GM23248 (cell line): ENCODE results near the gene ZNF644. TPM values are rescaled to one million over a fixed set of nuclear protein-coding genes. Genes with fewer than 3 reads are reported as not detected.

ENCODE experiments used
- DNase-seq: peaks from one replicate; pipeline ENCODE4 v3.0.0-alpha.2; 2015
- H2AFZ ChIP-seq: fragments of 200-600 bp; sonication (generic); 2 replicates; pipeline ENCODE4 v1.6.1; 2016; ENCODE audit warnings: antibody characterized with exemption
- H3F3A ChIP-seq: fragments of 200-600 bp; sonication (generic); 2 replicates; pipeline ENCODE4 v1.6.1; 2016; ENCODE audit warnings: mild to moderate bottlenecking, antibody characterized with exemption, mixed run types; ENCODE audit not compliant: insufficient read depth
- H3K27ac ChIP-seq: fragments of 200-600 bp; sonication (generic); 2 replicates; pipeline ENCODE4 v1.5.1; 2016; ENCODE audit warnings: mild to moderate bottlenecking
- H3K27me3 ChIP-seq: fragments of 200-600 bp; sonication (generic); replicated peaks from 2 replicates; pipeline ENCODE4 v1.6.1; 2016; ENCODE audit warnings: mild to moderate bottlenecking; ENCODE audit not compliant: insufficient read depth
- H3K36me3 ChIP-seq: fragments of 200-600 bp; sonication (generic); 2 replicates; pipeline ENCODE4 v1.6.1; 2016; ENCODE audit warnings: low read depth, mild to moderate bottlenecking
- H3K4me1 ChIP-seq: fragments of 200-600 bp; sonication (generic); 2 replicates; pipeline ENCODE4 v1.6.1; 2016; ENCODE audit warnings: mild to moderate bottlenecking; ENCODE audit not compliant: insufficient read depth
- H3K4me2 ChIP-seq: fragments of 200-600 bp; sonication (generic); one replicate; pipeline ENCODE4 v1.6.1; 2016; ENCODE audit warnings: mild to moderate bottlenecking; ENCODE audit not compliant: unreplicated experiment
- H3K4me3 ChIP-seq: fragments of 200-600 bp; sonication (generic); 2 replicates; pipeline ENCODE4 v1.5.1; 2016; ENCODE audit warnings: mild to moderate bottlenecking
- H3K79me2 ChIP-seq: fragments of 200-600 bp; sonication (generic); 2 replicates; pipeline ENCODE4 v1.6.1; 2016; ENCODE audit warnings: mild to moderate bottlenecking; ENCODE audit not compliant: insufficient read depth
- H3K9ac ChIP-seq: fragments of 200-600 bp; sonication (generic); 2 replicates; pipeline ENCODE4 v1.6.1; 2016; ENCODE audit warnings: mild to moderate bottlenecking
- H3K9me2 ChIP-seq: fragments of 200-600 bp; sonication (generic); 2 replicates; pipeline ENCODE4 v1.6.1; 2016; ENCODE audit warnings: mixed run types, mild to moderate bottlenecking, moderate library complexity; ENCODE audit not compliant: insufficient read depth
- H3K9me3 ChIP-seq: fragments of 200-600 bp; sonication (generic); one replicate; pipeline ENCODE4 v1.6.1; 2017; ENCODE audit warnings: low read depth
- H4K20me1 ChIP-seq: fragments of 200-600 bp; sonication (generic); 2 replicates; pipeline ENCODE4 v1.6.0; 2016; ENCODE audit not compliant: insufficient read depth
- EZH2 ChIP-seq: fragments of 200-600 bp; sonication (generic); IDR thresholded peaks from 2 replicates; pipeline ENCODE4 v1.6.1; 2018; ENCODE audit warnings: antibody characterized with exemption, mild to moderate bottlenecking; ENCODE audit not compliant: insufficient read depth, poor library complexity, severe bottlenecking
- EZH2phosphoT487 ChIP-seq: fragments of 200-600 bp; sonication (generic); IDR thresholded peaks from 2 replicates; pipeline ENCODE4 v1.6.1; 2018; ENCODE audit warnings: antibody characterized with exemption, moderate library complexity, mild to moderate bottlenecking, low read depth; ENCODE audit not compliant: insufficient read depth
- WGBS, 2 experiments: methylation state at CpG; one replicate each; pipeline ENCODE4 v1.1.6; 2015 to 2017; ENCODE audit warnings: low lambda C conversion rate in 2 of 2, low coverage in 1 of 2; ENCODE audit errors: missing lambda C conversion rate in 2 of 2; 5-methylcytosine and 5-hydroxymethylcytosine counted together
- in situ Hi-C: fragments of 300-500 bp; cut with MboI; formaldehyde crosslinking; loops from 2 replicates; pipeline ENCODE4 v1.15.0; 2020
- polyA plus RNA-seq: library from polyadenylated mRNA; unstranded; fragments of >200 nt; fragmentation: Nextera tagmentation; extraction: Ambion mirVana; gene quantifications from 2 replicates; pipeline ENCODE4 v1.2.1, GENCODE V29; 2016
- total RNA-seq: library from RNA; depleted of rRNA; stranded (reverse); fragments of >200 nt; shearing (Covaris generic); gene quantifications from 2 replicates; pipeline ENCODE4 v1.2.3, GENCODE V29; 2014

ZNF644 gene
- total and polyA plus RNA-seq, 2 experiments from 2014 or later: 34.1 to 35.9 TPM

DNA sequence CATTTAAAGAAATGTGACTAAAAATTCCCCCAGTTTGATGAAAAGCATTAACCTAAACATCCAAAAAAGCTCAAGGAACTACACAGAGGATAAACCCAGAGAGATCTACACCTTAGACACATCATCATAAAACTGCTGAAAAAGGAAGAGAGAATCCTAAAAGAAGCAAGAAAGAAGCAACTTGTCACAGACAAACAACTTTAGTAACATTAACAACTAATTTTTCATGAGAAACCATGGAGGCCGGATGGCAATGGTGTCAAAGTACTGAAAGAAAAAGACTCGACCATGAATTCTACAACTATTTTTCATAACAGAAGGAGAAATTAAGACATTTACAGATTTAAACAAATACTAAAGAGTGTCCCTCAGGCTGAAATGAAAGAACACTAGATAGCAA lies 17.7 kb downstream of the ZNF644 start:
- Histone ChIP-seq H3K4me2 (no peak overlapping the region), H3K36me3 (no peaks in the 10 kb centered on the region; the same call in 1 of the 2 replicates), H3K9me3 (peaks cover 3% of the 10 kb centered on the region), H3K27me3 (no peaks in the 10 kb centered on the region), H3F3A (peaks cover 6% of the 10 kb centered on the region), H3K4me3 (no peak overlapping the region), H3K9ac (no peak overlapping the region), H3K27ac (no peak overlapping the region), H3K79me2 (peaks cover 100% of the 10 kb centered on the region), H4K20me1 (peaks cover 16% of the 10 kb centered on the region; the same call in 1 of the 2 replicates), H2AFZ (no peak overlapping the region), H3K4me1 (no peaks in the 10 kb centered on the region), H3K9me2 (no peaks in the 10 kb centered on the region)
- TF ChIP-seq EZH2: no peak
- TF ChIP-seq EZH2phosphoT487: no peak
- 98 to 100% methylated on average over 2 of the region's 2 CpGs for WGBS, 2 experiments
- in situ Hi-C loops: no loop called here
- no peak for DNase-seq

- no peaks in the 10 kb centered on the region for H3K36me3 ChIP-seq
- 95 to 96% methylated on average over 2 of the region's 2 CpGs for WGBS, 2 experiments
Observed at GRCh38 chr1:90996742-90997413, 25.0 kb downstream of the ZNF644 start.

GRCh38 chr1:90995311-90995894 lies 26.4 kb downstream of the ZNF644 start:
- Histone ChIP-seq H2AFZ (no peak overlapping the region), H3K9me2 (no peaks in the 10 kb centered on the region), H3K9me3 (no peaks in the 10 kb centered on the region), H4K20me1 (peaks cover 58% of the 10 kb centered on the region), H3K4me1 (no peaks in the 10 kb centered on the region), H3K27ac (no peak overlapping the region), H3K4me2 (no peak overlapping the region), H3K27me3 (no peaks in the 10 kb centered on the region), H3K79me2 (peaks cover 100% of the 10 kb centered on the region), H3K36me3 (no peaks in the 10 kb centered on the region), H3K9ac (no peak overlapping the region), H3K4me3 (no peak overlapping the region), H3F3A (no peaks in the 10 kb centered on the region)
- TF ChIP-seq EZH2 (no peak), EZH2phosphoT487 (no peak)
- no peak for DNase-seq
- in situ Hi-C loops: no loop called here

More at GRCh38 chr1:90996742-90997413, 25.0 kb downstream of the ZNF644 start:
- no peak overlapping the region for H3K4me2 ChIP-seq
- TF ChIP-seq EZH2 (no peak), EZH2phosphoT487 (no peak)
- H3K9ac ChIP-seq: no peak overlapping the region
- no peaks in the 10 kb centered on the region for H3F3A ChIP-seq
- H3K9me2 ChIP-seq: no peaks in the 10 kb centered on the region
- no peak overlapping the region for H3K4me3 ChIP-seq
- no peaks in the 10 kb centered on the region for H3K4me1 ChIP-seq
- H2AFZ ChIP-seq: no peak overlapping the region
- peaks cover 100% of the 10 kb centered on the region for H3K79me2 ChIP-seq
- no peak for DNase-seq
- in situ Hi-C loops: no loop called here
- no peaks in the 10 kb centered on the region for H3K9me3 ChIP-seq
- no peaks in the 10 kb centered on the region for H3K27me3 ChIP-seq
- peaks cover 48% of the 10 kb centered on the region for H4K20me1 ChIP-seq
- H3K27ac ChIP-seq: no peak overlapping the region

- Histone ChIP-seq H3K36me3 (no peaks in the 10 kb centered on the region), H3F3A (no peaks in the 10 kb centered on the region), H4K20me1 (peaks cover 61% of the 10 kb centered on the region), H3K9me2 (no peaks in the 10 kb centered on the region), H2AFZ (no peak overlapping the region), H3K4me1 (no peaks in the 10 kb centered on the region), H3K27ac (no peak overlapping the region), H3K27me3 (no peaks in the 10 kb centered on the region), H3K4me2 (no peak overlapping the region), H3K9me3 (no peaks in the 10 kb centered on the region), H3K4me3 (no peak overlapping the region), H3K79me2 (peaks cover 100% of the 10 kb centered on the region), H3K9ac (no peak overlapping the region)
- no peak for TF ChIP-seq EZH2
- no peak for TF ChIP-seq EZH2phosphoT487
- no peak for DNase-seq
- in situ Hi-C loops: no loop called here
- WGBS, 2 experiments: 91 to 92% methylated on average over 1 of the region's 1 CpG
Observed at GRCh38 chr1:90994461-90994860, 27.4 kb downstream of the ZNF644 start.

GRCh38 chr1:90993245-90993644 lies 28.6 kb downstream of the ZNF644 start:
- H3F3A ChIP-seq: no peaks in the 10 kb centered on the region
- no peak for DNase-seq
- H3K4me1 ChIP-seq: no peaks in the 10 kb centered on the region
- no peak overlapping the region for H3K4me2 ChIP-seq
- WGBS, 2 experiments: 49 to 53% methylated on average over 2 of the region's 2 CpGs
- H3K27ac ChIP-seq: no peak overlapping the region
- no peak overlapping the region for H2AFZ ChIP-seq
- H3K9ac ChIP-seq: no peak overlapping the region
- no peaks in the 10 kb centered on the region for H3K27me3 ChIP-seq
- H3K9me2 ChIP-seq: no peaks in the 10 kb centered on the region
- H3K9me3 ChIP-seq: no peaks in the 10 kb centered on the region
- TF ChIP-seq EZH2: no peak
- peaks cover 100% of the 10 kb centered on the region for H3K79me2 ChIP-seq
- in situ Hi-C loops: no loop called here
- H4K20me1 ChIP-seq: peaks cover 68% of the 10 kb centered on the region
- no peaks in the 10 kb centered on the region for H3K36me3 ChIP-seq
- no peak overlapping the region for H3K4me3 ChIP-seq
